Thyroid gland (tissue), 4 donors: ENCODE results near the gene SLC12A2.

Experiments used
- CTCF ChIP-seq, 6 experiments: fragments of 200-600 bp in 3 of 6; fragments of 450-650 bp in 3 of 6; sonication (generic) in 3 of 6; IDR thresholded peaks; one replicate each; pipeline ENCODE4 v1.5.1; 2016 to 2019; ENCODE audit warnings: antibody characterized with exemption in 6 of 6, mild to moderate bottlenecking in 2 of 6, inconsistent platforms in 1 of 6, moderate library complexity in 1 of 6
- POLR2A ChIP-seq, 2 donors: fragments of 450-650 bp; IDR thresholded peaks; one replicate each; pipeline ENCODE4 v1.6.1; 2017; ENCODE audit warnings: antibody characterized with exemption in 2 of 2, mild to moderate bottlenecking in 2 of 2, moderate library complexity in 1 of 2

- TF ChIP-seq CTCF (IDR thresholded peaks at IDR 0.05) (no peak), POLR2A (IDR thresholded peaks at IDR 0.05) (no peak)
Observed at GRCh38 chr5:128100860-128101557, 17.4 kb downstream of the SLC12A2 start.
